D721Med (cell line): ENCODE data around the gene CAPG.

ENCODE experiments used
- DNase-seq: peaks from one replicate; pipeline ENCODE4 v3.0.0; 2011; ENCODE audit warnings: low spot score; ENCODE audit not compliant: insufficient read length
- FAIRE-seq: peaks from 2 replicates; lab custom pipeline; 2011; peaks lifted over from hg19 to GRCh38; lab: Jason Lieb, UNC
- TF ChIP-seq, protein P1 (sequence below): IDR thresholded peaks from 2 replicates; pipeline ENCODE4 v1.5.1; 2012; ENCODE audit warnings: mild to moderate bottlenecking, control low read depth; ENCODE audit not compliant: insufficient read depth; ENCODE audit errors: missing control alignments

Gene CAPG

GRCh38 chr2:85380048-85380447 is 30.1 kb downstream of the CAPG start:
- DNase-seq (no peak), FAIRE-seq (no peak)
- TF ChIP-seq, protein P1, sequence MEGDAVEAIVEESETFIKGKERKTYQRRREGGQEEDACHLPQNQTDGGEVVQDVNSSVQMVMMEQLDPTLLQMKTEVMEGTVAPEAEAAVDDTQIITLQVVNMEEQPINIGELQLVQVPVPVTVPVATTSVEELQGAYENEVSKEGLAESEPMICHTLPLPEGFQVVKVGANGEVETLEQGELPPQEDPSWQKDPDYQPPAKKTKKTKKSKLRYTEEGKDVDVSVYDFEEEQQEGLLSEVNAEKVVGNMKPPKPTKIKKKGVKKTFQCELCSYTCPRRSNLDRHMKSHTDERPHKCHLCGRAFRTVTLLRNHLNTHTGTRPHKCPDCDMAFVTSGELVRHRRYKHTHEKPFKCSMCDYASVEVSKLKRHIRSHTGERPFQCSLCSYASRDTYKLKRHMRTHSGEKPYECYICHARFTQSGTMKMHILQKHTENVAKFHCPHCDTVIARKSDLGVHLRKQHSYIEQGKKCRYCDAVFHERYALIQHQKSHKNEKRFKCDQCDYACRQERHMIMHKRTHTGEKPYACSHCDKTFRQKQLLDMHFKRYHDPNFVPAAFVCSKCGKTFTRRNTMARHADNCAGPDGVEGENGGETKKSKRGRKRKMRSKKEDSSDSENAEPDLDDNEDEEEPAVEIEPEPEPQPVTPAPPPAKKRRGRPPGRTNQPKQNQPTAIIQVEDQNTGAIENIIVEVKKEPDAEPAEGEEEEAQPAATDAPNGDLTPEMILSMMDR = no peak

GRCh38 chr2:85378257-85378656 is 31.9 kb downstream of the CAPG start:
- FAIRE-seq = no peak

DNA sequence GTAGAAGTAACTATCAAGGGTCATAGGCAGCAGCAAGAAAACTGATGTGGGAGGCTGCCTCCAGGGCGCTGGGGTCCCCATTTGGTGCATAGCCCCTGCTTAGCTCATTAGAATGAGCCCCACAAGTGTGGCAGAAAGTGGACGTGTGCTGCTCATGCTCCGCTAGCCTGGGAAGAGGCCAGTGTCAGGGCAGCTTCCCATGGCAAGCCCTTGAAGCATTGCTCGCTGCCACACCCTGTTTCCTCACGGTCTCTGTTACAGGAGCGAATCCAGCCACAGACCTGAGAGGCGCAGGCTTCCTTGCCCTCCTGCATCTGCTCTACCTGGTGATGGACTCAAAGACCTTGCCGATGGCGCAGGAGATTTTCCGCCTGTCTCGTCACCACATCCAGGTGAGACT is 33.1 kb downstream of the CAPG start:
- TF ChIP-seq, protein P1 = no peak
- FAIRE-seq (no peak), DNase-seq (no peak)

More at GRCh38 chr2:85378257-85378656, 31.9 kb downstream of the CAPG start:
- TF ChIP-seq, protein P1 = no peak
- no peak for DNase-seq

DNA sequence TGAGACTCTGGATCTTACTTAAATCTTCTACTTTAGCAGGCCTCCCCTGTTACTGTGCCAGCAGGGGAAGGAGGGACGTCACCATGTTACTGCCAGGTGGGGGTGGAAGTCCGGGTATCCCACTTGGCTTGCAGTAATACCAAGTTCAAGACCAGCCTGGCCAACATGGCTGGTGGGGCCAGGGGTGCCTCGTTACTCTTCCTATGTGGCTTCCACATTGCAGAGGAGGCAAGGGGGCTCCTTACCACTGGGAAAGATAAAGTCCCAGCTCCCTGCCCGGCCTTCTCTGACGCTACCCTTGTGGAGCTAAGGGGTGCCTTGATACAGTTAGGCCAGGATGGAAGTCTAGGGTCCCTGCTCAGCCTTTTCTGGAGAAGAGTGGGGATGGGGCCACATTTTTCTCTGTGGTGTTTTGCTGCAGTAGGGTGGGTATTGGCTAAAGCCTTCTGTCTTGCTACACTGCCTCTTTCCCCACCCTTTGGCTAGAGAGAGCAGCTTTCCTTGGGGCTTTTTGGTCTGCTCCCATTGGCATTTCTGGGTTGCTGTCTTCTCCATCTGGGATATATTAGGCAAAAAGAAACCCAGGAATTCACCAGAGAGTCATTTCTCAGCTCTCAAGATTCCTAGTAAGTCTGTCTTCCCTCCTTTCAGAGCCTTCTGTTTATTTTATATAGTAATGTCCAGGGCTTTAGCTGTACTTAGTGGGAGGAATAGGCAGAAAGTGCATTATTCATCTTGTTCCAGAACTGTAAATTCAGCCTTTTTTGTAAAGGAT is 33.7 kb downstream of the CAPG start:
- DNase-seq (no peak), FAIRE-seq (no peak)
- TF ChIP-seq, protein P1 = no peak

DNA sequence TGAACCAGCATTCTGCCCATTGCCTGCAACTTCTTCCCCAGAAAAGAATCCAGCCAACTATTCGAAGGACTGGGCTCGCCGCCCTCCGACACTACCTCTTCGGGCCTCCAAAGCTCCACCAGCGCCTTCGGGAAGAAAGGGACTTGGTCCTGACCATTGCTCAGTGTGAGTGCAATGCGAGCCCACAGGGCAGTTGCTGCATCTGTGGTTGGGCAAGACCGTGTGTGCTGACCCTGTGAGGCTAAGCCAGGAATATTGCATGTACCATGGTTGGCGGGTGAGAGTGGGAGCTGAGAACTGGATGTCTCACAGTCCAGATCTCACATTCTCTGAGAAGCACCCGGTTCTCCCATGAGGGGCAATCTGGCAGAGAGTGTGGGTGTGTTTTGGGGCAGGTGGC is 39.1 kb downstream of the CAPG start:
- no peak for FAIRE-seq
- TF ChIP-seq, protein P1 = no peak
- no peak for DNase-seq

DNA sequence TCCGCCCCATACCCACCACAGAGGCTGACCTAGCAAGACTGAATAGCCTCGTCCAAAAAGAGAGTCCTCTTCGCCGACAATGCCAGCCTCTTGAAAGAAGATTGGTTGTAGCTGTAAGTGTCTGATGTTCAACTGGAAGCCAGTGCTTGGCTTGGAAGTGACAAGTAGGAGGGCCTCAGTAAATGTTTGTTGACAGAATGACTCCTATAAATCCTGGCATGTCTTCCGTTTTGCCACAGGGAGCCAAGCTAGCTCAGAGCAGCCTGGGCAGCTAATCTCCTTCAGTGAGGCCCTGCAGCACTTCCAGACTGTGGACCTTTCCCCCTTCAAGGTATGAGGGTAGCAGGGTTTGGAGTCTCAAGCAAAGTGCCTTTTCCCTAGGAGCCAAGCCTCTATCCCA is 40.7 kb downstream of the CAPG start:
- FAIRE-seq (no peak), DNase-seq (no peak)
- TF ChIP-seq, protein P1 = no peak

GRCh38 chr2:85368921-85369320 is 41.2 kb downstream of the CAPG start:
- FAIRE-seq (no peak), DNase-seq (no peak)
- TF ChIP-seq, protein P1 = no peak
